BE2C (cell line): Measurements from ENCODE around the gene TGM2.

Source experiments
- DNase-seq: peaks from one replicate; pipeline ENCODE4 v3.0.0-alpha.2; 2020
- H3K27me3 ChIP-seq: fragments of 250-450 bp; sonication (Bioruptor Pico); 2 replicates; pipeline ENCODE4 v1.5.1; 2020; ENCODE audit warnings: mild to moderate bottlenecking
- H3K36me3 ChIP-seq: fragments of 250-450 bp; sonication (Bioruptor Pico); 2 replicates; pipeline ENCODE4 v1.5.1; 2020; ENCODE audit warnings: mild to moderate bottlenecking
- H3K4me1 ChIP-seq: fragments of 250-450 bp; sonication (Bioruptor Pico); 2 replicates; pipeline ENCODE4 v1.5.1; 2020
- H3K4me3 ChIP-seq: 2 replicates; pipeline ENCODE4 v1.5.1; 2011; ENCODE audit warnings: low read depth, low read length
- H3K9me3 ChIP-seq: fragments of 250-450 bp; sonication (Bioruptor Pico); 2 replicates; pipeline ENCODE4 v1.5.1; 2020
- TF ChIP-seq, protein P1 (sequence below): IDR thresholded peaks from 2 replicates; pipeline ENCODE4 v1.5.1; 2012; ENCODE audit warnings: mild to moderate bottlenecking, low read depth, low read length

The TGM2 gene

DNA sequence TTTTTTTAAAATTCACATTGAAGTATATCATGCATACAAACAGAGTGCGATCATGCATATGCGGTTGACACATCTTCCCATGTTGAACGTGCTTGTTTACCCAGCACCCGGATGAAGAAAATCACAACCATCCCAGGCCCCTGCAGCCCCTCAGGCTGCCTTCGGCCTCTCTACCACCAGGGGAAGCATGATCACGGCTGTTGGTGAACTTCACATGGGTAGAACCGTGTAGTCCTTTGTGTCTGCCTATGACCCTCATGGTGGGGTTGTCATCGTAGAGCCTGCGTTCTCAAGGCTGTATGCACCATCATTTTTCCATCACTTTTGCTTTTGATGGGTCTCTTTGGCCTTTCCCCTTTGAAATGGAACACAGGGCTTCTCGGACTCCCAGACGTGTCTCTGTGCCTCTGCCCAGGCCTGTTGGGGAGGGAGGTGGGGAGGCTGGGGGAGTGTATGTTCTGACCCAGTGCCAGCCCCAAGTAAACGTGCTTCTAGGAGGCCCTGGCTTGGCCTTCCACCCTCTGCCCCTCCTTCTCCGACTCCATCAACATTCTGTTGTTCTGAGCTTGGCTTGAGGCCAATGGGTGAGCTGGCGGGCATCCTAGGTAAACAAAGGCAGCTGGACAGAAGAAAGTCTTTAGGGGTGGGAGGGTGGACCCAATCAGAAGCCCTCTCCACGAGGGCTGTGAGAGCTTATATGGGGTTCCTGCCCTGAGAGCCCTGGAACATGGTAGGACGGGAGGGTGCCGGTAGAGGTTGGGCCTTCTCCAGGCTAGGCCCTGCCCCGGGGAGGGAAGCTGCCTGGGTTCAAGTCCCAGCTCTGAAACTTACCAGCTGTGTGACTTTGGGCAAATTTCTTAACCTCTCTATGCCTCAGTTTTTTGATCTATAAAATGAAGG lies 39.7 kb downstream of the TGM2 start:
- no peaks in the 10 kb centered on the region for H3K27me3 ChIP-seq
- no peaks in the 10 kb centered on the region for H3K36me3 ChIP-seq
- TF ChIP-seq, protein P1, sequence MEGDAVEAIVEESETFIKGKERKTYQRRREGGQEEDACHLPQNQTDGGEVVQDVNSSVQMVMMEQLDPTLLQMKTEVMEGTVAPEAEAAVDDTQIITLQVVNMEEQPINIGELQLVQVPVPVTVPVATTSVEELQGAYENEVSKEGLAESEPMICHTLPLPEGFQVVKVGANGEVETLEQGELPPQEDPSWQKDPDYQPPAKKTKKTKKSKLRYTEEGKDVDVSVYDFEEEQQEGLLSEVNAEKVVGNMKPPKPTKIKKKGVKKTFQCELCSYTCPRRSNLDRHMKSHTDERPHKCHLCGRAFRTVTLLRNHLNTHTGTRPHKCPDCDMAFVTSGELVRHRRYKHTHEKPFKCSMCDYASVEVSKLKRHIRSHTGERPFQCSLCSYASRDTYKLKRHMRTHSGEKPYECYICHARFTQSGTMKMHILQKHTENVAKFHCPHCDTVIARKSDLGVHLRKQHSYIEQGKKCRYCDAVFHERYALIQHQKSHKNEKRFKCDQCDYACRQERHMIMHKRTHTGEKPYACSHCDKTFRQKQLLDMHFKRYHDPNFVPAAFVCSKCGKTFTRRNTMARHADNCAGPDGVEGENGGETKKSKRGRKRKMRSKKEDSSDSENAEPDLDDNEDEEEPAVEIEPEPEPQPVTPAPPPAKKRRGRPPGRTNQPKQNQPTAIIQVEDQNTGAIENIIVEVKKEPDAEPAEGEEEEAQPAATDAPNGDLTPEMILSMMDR = peak; percentile 31
- DNase-seq = no peak
- no peak overlapping the region for H3K4me3 ChIP-seq
- no peaks in the 10 kb centered on the region for H3K9me3 ChIP-seq
- peaks cover 24% of the 10 kb centered on the region for H3K4me1 ChIP-seq

DNA sequence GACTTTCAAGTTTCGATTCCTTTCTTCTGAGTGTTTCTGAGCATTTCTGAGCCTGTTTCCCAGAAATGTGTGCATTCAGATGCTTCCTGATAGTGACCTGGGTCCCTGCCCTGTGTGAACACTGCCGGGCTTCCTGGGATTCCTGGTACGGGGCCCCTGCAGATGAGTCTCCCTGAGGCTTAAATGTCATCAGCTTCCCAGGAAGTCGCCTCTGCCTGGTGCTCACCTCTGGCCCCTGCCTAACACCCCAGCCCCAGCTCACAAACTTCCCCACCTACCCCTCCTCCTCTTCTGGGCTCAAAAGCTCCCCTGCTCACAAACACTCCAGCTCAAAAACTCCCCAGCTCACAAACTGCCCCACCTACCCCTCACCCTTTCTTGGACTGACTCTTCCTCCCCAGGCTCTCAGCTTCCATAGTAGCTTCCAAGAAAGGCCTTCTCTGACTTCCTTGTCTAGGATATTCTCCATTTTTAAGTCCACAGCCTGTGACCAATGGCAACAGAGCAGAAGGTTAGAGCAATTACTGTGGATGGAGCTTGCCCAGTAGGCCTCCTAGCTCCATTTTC lies 42.0 kb downstream of the TGM2 start:
- H3K27me3 ChIP-seq = no peaks in the 10 kb centered on the region
- H3K9me3 ChIP-seq = no peaks in the 10 kb centered on the region
- H3K4me3 ChIP-seq = no peak overlapping the region
- TF ChIP-seq, protein P1 = no peak
- H3K4me1 ChIP-seq = peaks cover 24% of the 10 kb centered on the region
- no peak for DNase-seq
- H3K36me3 ChIP-seq = no peaks in the 10 kb centered on the region

DNA sequence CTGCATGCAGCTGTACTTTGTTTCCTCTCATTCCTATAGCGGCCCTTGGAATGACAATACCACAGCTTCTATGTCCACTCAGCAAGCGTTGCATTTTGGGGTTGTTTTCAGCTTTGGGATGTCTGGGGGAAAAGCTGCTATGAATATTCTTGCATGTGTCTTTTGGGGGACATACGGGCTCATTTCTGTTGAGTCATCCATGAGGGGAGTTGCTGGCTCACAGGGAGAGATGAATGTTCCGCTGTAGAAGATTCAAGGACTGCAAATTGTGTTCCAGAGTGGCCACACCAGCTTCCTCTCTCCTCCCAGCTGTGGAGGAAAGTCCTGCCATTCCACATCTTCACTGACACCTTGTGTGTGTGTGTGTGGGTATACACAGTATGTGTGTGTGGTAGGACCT lies 43.3 kb downstream of the TGM2 start:
- Histone ChIP-seq H3K27me3 (no peaks in the 10 kb centered on the region), H3K4me3 (no peak overlapping the region), H3K9me3 (no peaks in the 10 kb centered on the region), H3K36me3 (no peaks in the 10 kb centered on the region), H3K4me1 (peaks cover 22% of the 10 kb centered on the region)
- TF ChIP-seq, protein P1 = no peak
- DNase-seq = no peak

DNA sequence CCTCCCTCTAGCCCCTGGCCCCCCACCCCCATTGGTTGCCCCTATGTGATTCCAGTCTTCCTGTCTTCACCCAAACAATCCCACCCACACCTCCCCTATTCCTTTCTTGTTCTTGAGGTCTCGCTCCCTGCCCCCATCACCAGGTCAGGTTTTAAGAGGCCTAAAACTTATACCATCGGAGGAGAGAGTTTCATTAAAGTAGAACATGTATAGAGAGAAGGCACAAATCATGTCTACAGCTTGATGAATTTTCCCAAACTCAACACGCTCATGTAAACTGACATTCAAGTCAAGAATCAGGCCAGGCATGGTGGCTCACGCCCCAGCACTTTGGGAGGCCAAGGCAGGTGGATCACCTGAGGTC lies 44.5 kb downstream of the TGM2 start:
- no peak overlapping the region for H3K4me3 ChIP-seq
- peaks cover 13% of the 10 kb centered on the region for H3K4me1 ChIP-seq
- H3K36me3 ChIP-seq = no peaks in the 10 kb centered on the region
- TF ChIP-seq, protein P1 = no peak
- DNase-seq = no peak
- no peaks in the 10 kb centered on the region for H3K9me3 ChIP-seq
- H3K27me3 ChIP-seq = no peaks in the 10 kb centered on the region

DNA sequence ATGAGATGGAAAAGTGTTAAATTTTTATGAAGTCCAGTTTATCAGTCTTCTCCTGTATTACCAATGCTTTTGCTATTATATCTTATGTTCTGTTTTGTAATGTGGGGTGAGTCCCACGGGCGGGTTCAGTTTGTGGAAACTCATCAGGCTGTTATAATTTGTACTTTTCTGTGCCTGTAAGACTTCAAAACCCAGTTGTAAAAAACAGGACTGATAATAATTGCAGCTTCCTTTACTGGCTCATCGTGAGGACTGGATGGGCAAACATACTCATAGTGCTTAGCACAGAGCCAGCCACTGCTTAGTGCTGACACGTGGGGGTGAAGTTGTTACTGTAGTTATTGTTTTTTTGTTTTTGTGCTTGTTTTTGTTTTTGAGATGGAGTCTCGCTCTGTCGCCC lies 45.6 kb downstream of the TGM2 start:
- TF ChIP-seq, protein P1 = no peak
- Histone ChIP-seq H3K4me3 (no peak overlapping the region), H3K9me3 (no peaks in the 10 kb centered on the region), H3K4me1 (peaks cover 6% of the 10 kb centered on the region), H3K27me3 (no peaks in the 10 kb centered on the region), H3K36me3 (no peaks in the 10 kb centered on the region)
- no peak for DNase-seq

DNA sequence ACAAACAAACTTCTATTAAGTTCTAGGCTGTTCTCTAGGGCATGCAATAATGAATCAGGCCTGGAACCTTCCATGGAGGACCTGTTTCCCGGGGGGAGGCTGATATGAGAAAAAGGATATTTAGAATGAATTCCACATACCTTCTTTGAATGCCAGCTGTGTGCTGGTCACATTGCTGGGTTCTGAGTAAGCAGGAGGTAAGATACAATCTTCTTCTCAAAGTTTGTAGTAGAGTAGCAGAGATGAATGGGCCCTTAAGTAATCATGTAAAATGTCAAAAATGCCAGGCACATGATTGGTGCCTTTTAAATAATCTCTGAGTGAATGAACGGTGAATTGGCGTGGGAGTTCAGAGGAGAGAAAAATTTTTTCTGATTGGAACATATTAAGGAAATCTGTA lies 47.4 kb downstream of the TGM2 start:
- Histone ChIP-seq H3K9me3 (no peaks in the 10 kb centered on the region), H3K4me1 (peaks cover 16% of the 10 kb centered on the region), H3K36me3 (no peaks in the 10 kb centered on the region), H3K27me3 (no peaks in the 10 kb centered on the region), H3K4me3 (no peak overlapping the region)
- TF ChIP-seq, protein P1 = no peak
- no peak for DNase-seq
